Measurements from ENCODE around the gene NEK2.

NEK2 gene

GRCh38 chr1:211612786-211613107 lies 62.7 kb downstream of the NEK2 start:
- H3K4me3 ChIP-seq (ENCODE audit: control insufficient read depth, low read depth, low read length): no peak overlapping the region
- no peak for DNase-seq (ENCODE audit: low read depth)
- TF ChIP-seq CTCF (IDR thresholded peaks at IDR 0.05; ENCODE audit: control insufficient read depth, insufficient read depth, low read depth, low read length, missing control alignments): no peak
